ENCODE data around the gene FUOM.

FUOM gene

GRCh38 chr10:133394064-133394663, 36.3 kb upstream of the FUOM start, which contains the start of gene MTG1:
Gene MTG1 (plus strand): TSS chr10:133394157. CDS start chr10:133394221, 64 bp downstream.
- TF ChIP-seq CTCF (IDR thresholded peaks at IDR 0.05; ENCODE audit: control insufficient read depth, extremely low read depth, insufficient read depth): 0 out of 2 replicates have a peak, but pooled peaks have one; percentile 20
- peak within 1 kb of the TSS; percentile 89 for H3K4me3 ChIP-seq (ENCODE audit: low read depth, low read length)
- peak; percentile 74 for DNase-seq (ENCODE audit: low read depth)

- DNase-seq (ENCODE audit: low read depth): no peak
- H3K4me3 ChIP-seq (ENCODE audit: low read depth, low read length): peak overlapping the region; percentile 89
- no peak for TF ChIP-seq CTCF (IDR thresholded peaks at IDR 0.05; ENCODE audit: control insufficient read depth, extremely low read depth, insufficient read depth)
Observed at GRCh38 chr10:133393401-133394063, 35.7 kb upstream of the FUOM start.

DNA sequence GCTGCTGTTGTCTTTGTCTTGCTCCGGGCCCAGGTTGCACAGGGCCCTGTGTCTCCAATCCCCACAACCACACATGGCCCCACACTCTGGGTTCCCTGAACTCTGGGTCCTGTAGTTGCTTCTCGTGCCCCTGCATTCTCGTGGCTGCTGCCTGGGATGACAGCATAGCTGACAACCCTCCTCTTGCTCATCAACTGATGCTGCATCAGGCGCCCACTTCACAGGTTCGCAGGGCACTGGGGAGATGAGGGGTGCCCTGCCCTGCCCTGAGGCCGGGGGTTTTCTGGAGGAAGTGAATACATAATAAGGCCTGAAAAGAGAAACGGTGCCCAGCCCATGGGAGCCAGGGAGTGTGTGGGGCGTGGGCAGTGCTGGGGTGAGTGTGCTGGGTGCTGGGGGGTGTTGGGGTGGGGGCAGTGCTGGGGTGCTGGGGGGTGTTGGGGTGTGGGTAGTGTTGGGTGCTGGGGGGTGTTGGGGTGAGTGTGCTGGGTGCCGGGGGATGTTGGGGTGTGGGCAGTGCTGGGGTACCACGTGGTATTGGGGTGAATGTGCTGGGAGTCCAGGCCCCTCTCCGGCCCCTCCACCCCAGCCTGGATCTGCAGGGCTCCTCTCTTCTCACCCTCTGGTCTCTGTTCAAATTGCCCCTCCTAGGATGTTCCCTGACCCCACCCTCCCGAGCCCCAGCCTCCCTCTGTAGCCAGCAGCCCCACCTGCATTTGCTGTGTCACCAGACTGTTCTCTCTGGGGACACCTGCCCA, 34.1 kb upstream of the FUOM start:
- no peak for TF ChIP-seq CTCF (IDR thresholded peaks at IDR 0.05; ENCODE audit: control insufficient read depth, extremely low read depth, insufficient read depth)
- DNase-seq (ENCODE audit: low read depth): no peak
- no peak overlapping the region for H3K4me3 ChIP-seq (ENCODE audit: low read depth, low read length)

GRCh38 chr10:133391249-133391635, 33.4 kb upstream of the FUOM start:
- no peak overlapping the region for H3K4me3 ChIP-seq (ENCODE audit: low read depth, low read length)
- DNase-seq (ENCODE audit: low read depth): no peak
- no peak for TF ChIP-seq CTCF (IDR thresholded peaks at IDR 0.05; ENCODE audit: control insufficient read depth, extremely low read depth, insufficient read depth)

- TF ChIP-seq CTCF (IDR thresholded peaks at IDR 0.05; ENCODE audit: control insufficient read depth, extremely low read depth, insufficient read depth): no peak
- no peak for DNase-seq (ENCODE audit: low read depth)
- no peak overlapping the region for H3K4me3 ChIP-seq (ENCODE audit: low read depth, low read length)
Observed at GRCh38 chr10:133390597-133391248, 32.9 kb upstream of the FUOM start.

- DNase-seq (ENCODE audit: low read depth): no peak
- H3K4me3 ChIP-seq (ENCODE audit: low read depth, low read length): no peak overlapping the region
- no peak for TF ChIP-seq CTCF (IDR thresholded peaks at IDR 0.05; ENCODE audit: control insufficient read depth, extremely low read depth, insufficient read depth)
Observed at GRCh38 chr10:133388973-133389818, 31.4 kb upstream of the FUOM start.

Data from LNCaP clone FGC (cell line).